ENCODE data around the gene GAL.

GRCh38 chr11:68663482-68664010 lies 20.8 kb upstream of the GAL start:
- TF ChIP-seq, protein P1, sequence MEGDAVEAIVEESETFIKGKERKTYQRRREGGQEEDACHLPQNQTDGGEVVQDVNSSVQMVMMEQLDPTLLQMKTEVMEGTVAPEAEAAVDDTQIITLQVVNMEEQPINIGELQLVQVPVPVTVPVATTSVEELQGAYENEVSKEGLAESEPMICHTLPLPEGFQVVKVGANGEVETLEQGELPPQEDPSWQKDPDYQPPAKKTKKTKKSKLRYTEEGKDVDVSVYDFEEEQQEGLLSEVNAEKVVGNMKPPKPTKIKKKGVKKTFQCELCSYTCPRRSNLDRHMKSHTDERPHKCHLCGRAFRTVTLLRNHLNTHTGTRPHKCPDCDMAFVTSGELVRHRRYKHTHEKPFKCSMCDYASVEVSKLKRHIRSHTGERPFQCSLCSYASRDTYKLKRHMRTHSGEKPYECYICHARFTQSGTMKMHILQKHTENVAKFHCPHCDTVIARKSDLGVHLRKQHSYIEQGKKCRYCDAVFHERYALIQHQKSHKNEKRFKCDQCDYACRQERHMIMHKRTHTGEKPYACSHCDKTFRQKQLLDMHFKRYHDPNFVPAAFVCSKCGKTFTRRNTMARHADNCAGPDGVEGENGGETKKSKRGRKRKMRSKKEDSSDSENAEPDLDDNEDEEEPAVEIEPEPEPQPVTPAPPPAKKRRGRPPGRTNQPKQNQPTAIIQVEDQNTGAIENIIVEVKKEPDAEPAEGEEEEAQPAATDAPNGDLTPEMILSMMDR (IDR thresholded peaks at IDR 0.05 in 8 of 11, conservative IDR thresholded peaks at IDR 0.05 in 3 of 11): no peak
- TF ChIP-seq POLR2A (IDR thresholded peaks at IDR 0.05): no peak
